ENCODE measurements around the gene ARL4D. TPM values are rescaled to one million over a fixed set of nuclear protein-coding genes. Genes with fewer than 3 reads are reported as not detected.
"Not testable (repeated sequence)": the region's sequence is repeated elsewhere in the genome, so short reads cannot be mapped to it uniquely, and the experiment has no call there.

The ARL4D gene
- total and polyA plus RNA-seq, 2 donors = 1.7 to 26.8 TPM

DNA sequence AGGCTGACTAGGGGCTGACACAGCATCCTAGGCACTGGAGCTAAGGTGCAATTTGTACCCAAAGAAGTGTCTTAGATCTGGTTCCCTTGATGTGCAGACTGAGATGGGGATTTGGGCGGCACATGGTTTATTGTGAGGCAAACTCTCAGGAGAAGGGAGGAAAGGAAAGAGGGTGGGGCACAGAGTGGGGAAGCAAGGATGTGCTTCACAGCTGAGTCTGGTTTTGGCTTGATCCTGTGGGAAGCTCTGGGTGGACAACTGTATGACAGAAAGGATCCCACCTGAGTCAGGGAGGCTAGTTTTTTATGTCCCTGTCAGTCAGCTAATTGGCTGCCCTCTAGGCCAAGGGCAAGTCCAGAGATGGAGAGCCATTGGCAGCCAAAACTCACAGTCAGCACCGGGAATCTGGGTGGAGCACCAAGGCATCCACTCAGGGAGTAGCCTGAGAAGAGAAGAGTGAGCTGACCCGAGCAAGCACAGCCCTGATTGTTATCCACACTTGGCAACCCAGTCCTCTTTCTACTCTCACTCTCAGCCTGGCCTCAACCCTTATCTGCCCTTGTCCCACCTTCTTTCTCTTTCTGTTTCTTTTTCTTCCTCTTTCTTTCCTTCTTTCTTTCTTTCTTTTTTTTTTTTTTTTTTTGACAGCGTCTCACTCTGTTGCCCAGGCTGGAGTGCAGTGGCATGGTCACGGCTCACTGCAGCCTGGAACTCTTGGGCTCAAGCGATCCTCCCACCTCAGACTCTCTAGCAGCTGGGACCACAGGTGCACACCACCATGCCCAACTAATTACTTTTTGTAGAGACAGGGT lies 12.0 kb downstream of the ARL4D start:
- Histone ChIP-seq H3K9me3 (ENCODE audit: control insufficient read depth in 2 of 2, insufficient read depth in 1 of 2, low read length in 1 of 2) (peaks cover 0 to 4% of the 10 kb centered on the region in 2 donors), H3K4me3 (ENCODE audit: low read length in 2 of 2) (no peak overlapping the region), H3K4me1 (ENCODE audit: control insufficient read depth in 2 of 2, insufficient read depth in 2 of 2, low read length in 2 of 2) (no peaks in the 10 kb centered on the region), H3K27me3 (ENCODE audit: control insufficient read depth in 2 of 2, insufficient read depth in 1 of 2, low read length in 1 of 2) (peaks cover 0 to 12% of the 10 kb centered on the region in 2 donors), H3K27ac (ENCODE audit: low read depth in 1 of 2, low read length in 1 of 2) (no peak overlapping the region), H3K36me3 (ENCODE audit: control insufficient read depth in 2 of 2, insufficient read depth in 2 of 2, low read length in 1 of 2) (no peaks in the 10 kb centered on the region)
- no peak for DNase-seq (ENCODE audit: low read depth in 6 of 9, low spot score in 9 of 9)
- WGBS = 91% methylated on average over 6 of the region's 6 CpGs

DNA sequence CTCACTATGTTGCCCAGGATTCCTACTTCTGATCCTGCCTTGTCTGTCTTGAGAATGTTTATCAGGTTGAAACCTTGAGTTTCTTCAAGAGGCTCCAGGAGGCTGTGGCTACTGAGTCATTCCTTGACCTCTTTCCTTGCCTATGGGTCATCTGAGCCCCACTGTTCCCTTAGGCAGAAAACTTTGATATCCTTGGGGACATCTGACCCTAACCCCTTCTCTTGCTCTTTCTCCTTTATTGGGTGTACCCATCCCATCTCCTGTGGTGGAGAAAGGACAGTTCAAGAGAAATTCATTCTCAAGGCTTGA lies 12.5 kb downstream of the ARL4D start:
- Histone ChIP-seq H3K4me3 (ENCODE audit: low read length in 2 of 2) (no peak overlapping the region), H3K9me3 (ENCODE audit: control insufficient read depth in 2 of 2, insufficient read depth in 1 of 2, low read length in 1 of 2) (peaks cover 0 to 4% of the 10 kb centered on the region in 2 donors), H3K27ac (ENCODE audit: low read depth in 1 of 2, low read length in 1 of 2) (no peak overlapping the region), H3K27me3 (ENCODE audit: control insufficient read depth in 2 of 2, insufficient read depth in 1 of 2, low read length in 1 of 2) (peaks cover 0 to 12% of the 10 kb centered on the region in 2 donors), H3K4me1 (ENCODE audit: control insufficient read depth in 2 of 2, insufficient read depth in 2 of 2, low read length in 2 of 2) (no peaks in the 10 kb centered on the region), H3K36me3 (ENCODE audit: control insufficient read depth in 2 of 2, insufficient read depth in 2 of 2, low read length in 1 of 2) (no peaks in the 10 kb centered on the region)
- no peak for DNase-seq (ENCODE audit: low read depth in 6 of 9, low spot score in 9 of 9)

DNA sequence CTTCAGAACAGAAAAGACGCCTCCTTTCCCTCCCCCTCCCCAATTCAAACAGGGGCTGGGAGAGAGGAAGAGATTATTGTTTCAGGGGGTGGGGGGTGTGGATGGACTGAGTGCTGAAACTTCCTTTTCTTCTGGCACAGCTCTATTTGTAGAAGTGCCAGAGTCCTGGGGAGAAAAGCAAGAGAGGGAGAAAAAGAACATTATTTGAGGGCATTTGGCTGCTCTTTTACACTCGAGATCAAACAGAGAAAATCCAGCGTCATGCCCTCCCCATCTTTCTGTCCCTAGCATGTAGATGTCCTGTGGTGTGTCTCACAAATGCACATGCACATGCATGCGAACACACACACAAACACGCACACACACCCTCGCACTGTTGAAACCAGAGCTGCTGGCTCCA lies 13.0 kb downstream of the ARL4D start:
- no peak overlapping the region for H3K4me3 ChIP-seq (ENCODE audit: low read length in 2 of 2)
- H3K27ac ChIP-seq (ENCODE audit: low read depth in 1 of 2, low read length in 1 of 2) = no peak overlapping the region
- no peak for DNase-seq (ENCODE audit: low read depth in 6 of 9, low spot score in 9 of 9)
- H3K4me1 ChIP-seq (ENCODE audit: control insufficient read depth in 2 of 2, insufficient read depth in 2 of 2, low read length in 2 of 2) = no peaks in the 10 kb centered on the region
- H3K36me3 ChIP-seq (ENCODE audit: control insufficient read depth in 2 of 2, insufficient read depth in 2 of 2, low read length in 1 of 2) = no peaks in the 10 kb centered on the region
- H3K27me3 ChIP-seq (ENCODE audit: control insufficient read depth in 2 of 2, insufficient read depth in 1 of 2, low read length in 1 of 2) = peaks cover 0 to 11% of the 10 kb centered on the region in 2 donors
- H3K9me3 ChIP-seq (ENCODE audit: control insufficient read depth in 2 of 2, insufficient read depth in 1 of 2, low read length in 1 of 2) = peaks cover 0 to under 1% of the 10 kb centered on the region in 2 donors
- WGBS = 68% methylated on average over 6 of the region's 6 CpGs

DNA sequence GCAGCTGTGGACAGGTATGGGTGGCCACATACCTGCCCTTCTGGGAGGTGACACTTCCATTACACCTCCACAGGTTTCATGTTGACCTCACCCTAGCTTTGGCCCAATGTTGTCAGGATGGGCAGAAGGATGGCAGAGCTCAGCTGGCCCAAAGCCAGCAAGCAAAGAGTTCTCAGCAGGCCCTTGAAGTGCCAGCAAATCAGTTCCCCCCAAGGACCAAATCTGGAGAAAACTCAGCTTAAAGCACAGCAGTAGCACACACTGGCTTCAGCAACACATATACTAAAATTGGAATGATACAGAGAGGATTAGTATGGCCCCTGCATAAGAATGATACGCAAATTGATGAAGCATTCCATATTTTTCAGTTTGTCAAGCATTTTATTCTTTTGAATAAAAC lies 13.4 kb downstream of the ARL4D start:
- H3K4me1 ChIP-seq (ENCODE audit: control insufficient read depth in 2 of 2, insufficient read depth in 2 of 2, low read length in 2 of 2) = no peaks in the 10 kb centered on the region
- H3K27ac ChIP-seq (ENCODE audit: low read depth in 1 of 2, low read length in 1 of 2) = no peak overlapping the region
- no peaks in the 10 kb centered on the region for H3K9me3 ChIP-seq (ENCODE audit: control insufficient read depth in 2 of 2, insufficient read depth in 1 of 2, low read length in 1 of 2)
- H3K27me3 ChIP-seq (ENCODE audit: control insufficient read depth in 2 of 2, insufficient read depth in 1 of 2, low read length in 1 of 2) = peaks cover 0 to 12% of the 10 kb centered on the region in 2 donors
- no peaks in the 10 kb centered on the region for H3K36me3 ChIP-seq (ENCODE audit: control insufficient read depth in 2 of 2, insufficient read depth in 2 of 2, low read length in 1 of 2)
- no peak for DNase-seq (ENCODE audit: low read depth in 6 of 9, low spot score in 9 of 9)
- no peak overlapping the region for H3K4me3 ChIP-seq (ENCODE audit: low read length in 2 of 2)
- 97% methylated on average over 1 of the region's 1 CpG for WGBS

DNA sequence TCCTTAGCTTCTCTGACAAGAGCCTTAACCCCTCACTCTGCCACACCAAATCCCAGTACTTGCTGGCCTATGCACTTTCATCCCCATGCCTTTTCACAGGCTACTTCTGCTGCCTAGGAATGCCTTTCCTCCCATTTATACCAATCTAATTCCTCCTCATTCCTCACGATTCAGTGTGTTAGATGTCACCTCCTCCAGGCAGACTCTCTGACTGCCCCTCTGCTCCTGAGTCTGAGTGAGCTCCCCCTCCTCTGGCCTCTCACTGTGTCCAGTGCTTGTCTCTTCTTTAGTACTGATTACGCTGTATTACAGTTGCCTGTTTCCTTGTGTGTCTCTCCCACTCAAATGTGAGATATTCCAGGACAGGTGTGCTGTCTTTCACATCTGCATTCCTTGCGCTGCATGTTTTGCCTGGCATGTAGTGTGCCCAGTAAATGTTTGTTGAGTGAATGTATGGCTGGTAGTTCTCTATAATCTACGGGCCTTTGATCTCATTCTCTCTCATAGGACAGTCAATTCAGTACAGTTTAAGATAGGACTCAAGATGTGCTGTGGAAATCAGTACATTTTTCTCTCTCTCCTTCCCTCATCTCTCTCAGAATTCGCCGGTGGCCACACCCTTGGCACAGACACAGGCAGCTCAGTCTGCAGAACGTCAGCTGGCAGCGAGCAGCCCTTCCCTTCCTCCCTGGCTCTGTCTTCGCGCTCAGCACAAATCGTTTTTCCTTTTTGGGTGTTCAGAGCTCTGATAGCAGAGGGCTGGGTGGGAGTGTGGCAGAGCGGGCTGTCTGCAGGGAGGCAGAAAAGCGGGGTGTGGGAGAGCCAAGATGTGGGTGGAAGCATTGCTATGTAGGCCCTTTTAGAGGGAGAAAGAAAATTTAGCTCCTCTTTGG lies 18.5 kb downstream of the ARL4D start:
- no peaks in the 10 kb centered on the region for H3K36me3 ChIP-seq (ENCODE audit: control insufficient read depth in 2 of 2, insufficient read depth in 2 of 2, low read length in 1 of 2)
- H3K9me3 ChIP-seq (ENCODE audit: control insufficient read depth in 2 of 2, insufficient read depth in 1 of 2, low read length in 1 of 2) = no peaks in the 10 kb centered on the region
- DNase-seq (ENCODE audit: low read depth in 6 of 9, low spot score in 9 of 9) = no peak
- H3K4me1 ChIP-seq (ENCODE audit: control insufficient read depth in 2 of 2, insufficient read depth in 2 of 2, low read length in 2 of 2) = peaks cover 0 to 2% of the 10 kb centered on the region in 2 donors
- peaks cover 0 to 20% of the 10 kb centered on the region in 2 donors for H3K27me3 ChIP-seq (ENCODE audit: control insufficient read depth in 2 of 2, insufficient read depth in 1 of 2, low read length in 1 of 2)
- H3K4me3 ChIP-seq (ENCODE audit: low read length in 2 of 2) = no peak overlapping the region
- no peak overlapping the region for H3K27ac ChIP-seq (ENCODE audit: low read depth in 1 of 2, low read length in 1 of 2)
- 84% methylated on average over 13 of the region's 13 CpGs for WGBS

DNA sequence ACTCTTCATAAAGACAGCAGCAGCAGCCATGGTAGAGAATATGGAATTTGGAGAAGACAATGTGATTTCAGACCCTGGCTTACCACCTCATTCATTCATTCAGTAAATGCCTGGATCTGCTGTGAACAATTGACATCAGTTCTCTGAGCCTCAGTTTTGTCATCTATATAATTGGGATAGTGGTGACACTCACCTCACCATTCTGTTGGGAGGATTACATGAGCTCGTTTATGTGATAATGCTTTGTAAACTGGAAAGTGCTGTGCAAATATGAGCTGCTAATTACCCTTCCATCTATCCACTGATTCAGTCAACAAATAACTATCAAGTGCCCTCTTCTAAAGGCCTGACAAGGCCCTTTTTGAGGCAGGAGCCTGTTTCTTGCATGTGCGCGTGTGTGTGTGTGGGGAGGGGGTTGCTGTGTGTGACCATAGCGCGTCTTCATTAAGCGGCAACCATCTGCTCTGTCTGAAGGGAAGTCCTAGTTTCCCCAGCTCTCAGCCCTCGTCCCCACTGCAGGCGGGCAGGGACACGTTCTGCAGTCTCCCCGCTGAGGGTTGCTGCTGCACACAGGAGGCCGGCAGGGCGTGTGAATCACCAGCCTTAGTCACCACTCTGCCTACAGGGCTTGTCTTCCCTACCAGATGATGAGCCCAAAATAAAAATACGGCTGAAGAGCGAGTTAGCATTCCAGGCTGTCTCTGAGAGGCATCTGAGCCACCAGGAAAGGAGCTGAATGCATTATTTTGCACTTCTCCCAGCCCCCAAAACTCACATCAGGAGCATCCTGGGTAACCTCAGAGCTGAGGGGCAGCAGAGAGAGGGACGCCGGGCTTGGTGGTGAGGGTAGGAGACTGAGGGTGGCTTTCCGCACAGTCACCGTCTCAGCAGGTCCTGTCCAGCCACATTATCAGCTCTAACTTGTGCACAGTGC lies 19.9 kb downstream of the ARL4D start:
- Histone ChIP-seq H3K4me1 (ENCODE audit: control insufficient read depth in 2 of 2, insufficient read depth in 2 of 2, low read length in 2 of 2) (peaks cover 0 to 2% of the 10 kb centered on the region in 2 donors), H3K27me3 (ENCODE audit: control insufficient read depth in 2 of 2, insufficient read depth in 1 of 2, low read length in 1 of 2) (peaks cover 0 to 20% of the 10 kb centered on the region in 2 donors), H3K4me3 (ENCODE audit: low read length in 2 of 2) (no peak overlapping the region), H3K27ac (ENCODE audit: low read depth in 1 of 2, low read length in 1 of 2) (no peak overlapping the region), H3K36me3 (ENCODE audit: control insufficient read depth in 2 of 2, insufficient read depth in 2 of 2, low read length in 1 of 2) (no peaks in the 10 kb centered on the region), H3K9me3 (ENCODE audit: control insufficient read depth in 2 of 2, insufficient read depth in 1 of 2, low read length in 1 of 2) (no peaks in the 10 kb centered on the region)
- 57% methylated on average over 18 of the region's 18 CpGs for WGBS
- no peak for DNase-seq (ENCODE audit: low read depth in 6 of 9, low spot score in 9 of 9)

DNA sequence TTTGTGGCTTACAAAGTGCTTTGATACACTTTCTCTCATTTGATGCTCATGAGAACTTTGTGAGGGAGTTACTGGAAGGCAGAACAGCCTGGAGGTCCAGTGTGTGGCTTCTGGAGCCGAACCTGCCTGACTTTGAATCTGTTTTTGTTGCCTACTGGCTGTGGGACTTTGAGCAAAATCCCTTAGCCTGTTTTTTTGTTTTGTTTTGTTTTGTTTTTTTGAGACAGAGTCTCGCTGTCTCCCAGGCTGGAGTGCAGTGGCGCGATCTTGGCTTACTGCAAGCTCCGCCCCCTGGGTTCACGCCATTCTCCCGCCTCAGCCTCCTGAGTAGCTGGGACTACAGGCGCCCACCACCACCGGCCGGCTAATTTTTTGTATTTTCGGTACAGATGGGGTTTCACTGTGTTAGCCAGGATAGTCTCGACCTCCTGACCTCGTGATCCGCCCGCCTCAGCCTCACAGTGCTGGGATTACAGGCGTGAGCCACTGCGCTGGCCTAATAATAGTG lies 20.6 kb downstream of the ARL4D start:
- H3K27me3 ChIP-seq (ENCODE audit: control insufficient read depth in 2 of 2, insufficient read depth in 1 of 2, low read length in 1 of 2) = peaks cover 0 to 22% of the 10 kb centered on the region in 2 donors
- not testable (repeated sequence) for H3K9me3 ChIP-seq (ENCODE audit: control insufficient read depth in 2 of 2, insufficient read depth in 1 of 2, low read length in 1 of 2); H3K4me3 ChIP-seq (ENCODE audit: low read length in 2 of 2); DNase-seq (ENCODE audit: low read depth in 6 of 9, low spot score in 9 of 9); H3K4me1 ChIP-seq (ENCODE audit: control insufficient read depth in 2 of 2, insufficient read depth in 2 of 2, low read length in 2 of 2); H3K36me3 ChIP-seq (ENCODE audit: control insufficient read depth in 2 of 2, insufficient read depth in 2 of 2, low read length in 1 of 2); H3K27ac ChIP-seq (ENCODE audit: low read depth in 1 of 2, low read length in 1 of 2)
- 97% methylated on average over 17 of the region's 17 CpGs for WGBS

DNA sequence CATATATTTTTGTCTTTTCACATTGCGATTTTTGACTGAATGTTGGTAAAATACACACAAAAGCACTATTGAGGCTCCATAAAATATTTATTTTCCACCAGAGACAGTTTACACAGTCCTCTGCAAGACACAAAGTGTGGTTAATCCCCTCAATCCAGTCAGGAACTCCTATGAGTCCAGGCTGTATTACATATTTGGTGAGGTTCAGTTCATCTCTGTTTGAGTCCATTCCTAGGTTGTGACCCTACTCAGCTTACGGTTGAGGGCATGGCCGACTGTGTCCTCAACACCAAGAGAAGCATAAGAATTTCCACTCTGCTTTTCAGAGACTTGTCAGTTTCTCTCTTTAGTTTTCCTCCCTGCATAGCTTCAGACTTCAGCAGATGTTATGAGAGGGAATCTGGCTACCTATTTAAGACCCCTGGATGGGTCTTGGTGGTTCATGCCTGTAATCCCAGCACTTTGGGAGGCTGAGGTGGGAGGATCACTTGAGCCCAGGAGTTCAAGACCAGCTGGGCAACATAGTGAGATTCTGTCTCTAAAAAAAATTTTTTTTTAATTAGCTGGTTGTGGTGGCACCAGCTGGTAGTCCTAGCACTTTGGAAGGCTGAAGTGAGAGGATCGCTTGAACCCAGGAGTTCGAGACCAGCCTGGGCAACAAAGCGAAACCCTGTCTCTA lies 25.1 kb downstream of the ARL4D start:
- Histone ChIP-seq H3K27me3 (ENCODE audit: control insufficient read depth in 2 of 2, insufficient read depth in 1 of 2, low read length in 1 of 2) (peaks cover 0 to 7% of the 10 kb centered on the region in 2 donors), H3K36me3 (ENCODE audit: control insufficient read depth in 2 of 2, insufficient read depth in 2 of 2, low read length in 1 of 2) (no peaks in the 10 kb centered on the region), H3K4me3 (ENCODE audit: low read length in 2 of 2) (no peak overlapping the region), H3K4me1 (ENCODE audit: control insufficient read depth in 2 of 2, insufficient read depth in 2 of 2, low read length in 2 of 2) (peaks cover 0 to 2% of the 10 kb centered on the region in 2 donors), H3K27ac (ENCODE audit: low read depth in 1 of 2, low read length in 1 of 2) (no peak overlapping the region), H3K9me3 (ENCODE audit: control insufficient read depth in 2 of 2, insufficient read depth in 1 of 2, low read length in 1 of 2) (no peaks in the 10 kb centered on the region)
- no peak for DNase-seq (ENCODE audit: low read depth in 6 of 9, low spot score in 9 of 9)
- WGBS = 91% methylated on average over 6 of the region's 6 CpGs

Measured in thymus (tissue), 11 donors.